OCI-LY7 (cell line): ENCODE data around the gene TSPAN31. TPM values are rescaled to one million over a fixed set of nuclear protein-coding genes. Genes with fewer than 3 reads are reported as not detected.

Source experiments
- BruUV-seq: library from RNA; stranded (reverse); fragments of 400-500 nt; replicated peaks from 2 replicates; lab custom pipeline; 2021; lab: Mats Ljungman, UMichigan
- CTCF ChIA-PET: fragments of 300-600 bp; sonication (Branson Sonifier 250); formaldehyde crosslinking; loops from one replicate; lab custom pipeline; 2022; ENCODE audit warnings: antibody characterized with exemption; ENCODE audit not compliant: unreplicated experiment; lab: Charles Lee
- POLR2A ChIA-PET: fragments of 300-600 bp; sonication (Branson Sonifier 250); formaldehyde crosslinking; loops from one replicate; lab custom pipeline; 2022; ENCODE audit warnings: antibody characterized with exemption; lab: Charles Lee
- DNase-seq: peaks from one replicate; pipeline ENCODE4 v3.0.0-alpha.2; 2015; ENCODE audit warnings: low spot score
- H2AFZ ChIP-seq: fragments of 200-600 bp; sonication (generic), shearing (Covaris generic); 2 replicates; pipeline ENCODE4 v1.6.1; 2014; ENCODE audit warnings: mild to moderate bottlenecking, antibody characterized with exemption, low read length, moderate library complexity
- H3K27ac ChIP-seq: fragments of 200-600 bp; sonication (generic); 2 replicates; pipeline ENCODE4 v1.5.1; 2014; ENCODE audit warnings: mixed run types, low read depth, mild to moderate bottlenecking, moderate library complexity, low read length, inconsistent platforms; ENCODE audit not compliant: poor library complexity, severe bottlenecking
- H3K36me3 ChIP-seq: fragments of 200-600 bp; sonication (generic); 2 replicates; pipeline ENCODE4 v1.6.1; 2014; ENCODE audit warnings: mild to moderate bottlenecking, antibody characterized with exemption, low read length, moderate library complexity, mixed read lengths; ENCODE audit not compliant: insufficient read depth
- H3K4me1 ChIP-seq: fragments of 200-600 bp; sonication (generic); 2 replicates; pipeline ENCODE4 v1.5.1; 2014; ENCODE audit warnings: mild to moderate bottlenecking, low read length; ENCODE audit not compliant: insufficient read depth, poor library complexity, severe bottlenecking
- H3K4me2 ChIP-seq: fragments of 200-600 bp; sonication (generic); 2 replicates; pipeline ENCODE4 v1.6.1; 2014; ENCODE audit warnings: mild to moderate bottlenecking, low read length
- H3K4me3 ChIP-seq: fragments of 200-600 bp; sonication (generic); 2 replicates; pipeline ENCODE4 v1.5.1; 2014; ENCODE audit warnings: mild to moderate bottlenecking, low read depth, low read length; ENCODE audit not compliant: poor library complexity, severe bottlenecking
- H3K79me2 ChIP-seq: fragments of 200-600 bp; sonication (generic); 2 replicates; pipeline ENCODE4 v1.6.1; 2016; ENCODE audit warnings: low read depth, mild to moderate bottlenecking, low read length, moderate library complexity, mixed read lengths; ENCODE audit not compliant: insufficient read depth
- H3K9me2 ChIP-seq: fragments of 200-600 bp; sonication (generic); 2 replicates; pipeline ENCODE4 v1.6.1; 2016; ENCODE audit warnings: mild to moderate bottlenecking, low read length, mixed read lengths; ENCODE audit not compliant: insufficient read depth
- H3K9me3 ChIP-seq: fragments of 200-600 bp; sonication (generic); 2 replicates; pipeline ENCODE4 v1.6.1; 2014; ENCODE audit warnings: mild to moderate bottlenecking, mixed run types, low read length, mixed read lengths
- H4K20me1 ChIP-seq: fragments of 200-600 bp; sonication (generic); 2 replicates; pipeline ENCODE4 v1.6.1; 2014; ENCODE audit warnings: mild to moderate bottlenecking, antibody characterized with exemption, low read length, moderate library complexity, mixed read lengths; ENCODE audit not compliant: insufficient read depth
- CTCF ChIP-seq: fragments of 200-600 bp; sonication (generic); conservative IDR thresholded peaks from 2 replicates; pipeline ENCODE4 v1.5.1; 2014; ENCODE audit warnings: mild to moderate bottlenecking, antibody characterized with exemption, low read length, moderate library complexity, mixed read lengths
- EZH2phosphoT487 ChIP-seq: fragments of 200-600 bp; sonication (generic); IDR thresholded peaks from 2 replicates; pipeline ENCODE4 v1.6.1; 2018; ENCODE audit warnings: low read depth, borderline replicate concordance, mild to moderate bottlenecking, mixed run types, antibody characterized with exemption, low read length, moderate library complexity, mixed read lengths
- intact Hi-C: fragments of 100-400 bp; cut with micrococcal nuclease; formaldehyde crosslinking; loops from one replicate; pipeline ENCODE4 v1.10.0; 2022; ENCODE audit not compliant: unreplicated experiment
- microRNA-seq: library from miRNA; unstranded; fragments of <30 nt; microRNA quantifications from one replicate; pipeline ENCODE4 v1.2.0, GENCODE V29; 2022; ENCODE audit warnings: borderline replicate concordance
- total RNA-seq, 2 experiments: library from RNA; depleted of rRNA in 1 of 2; stranded (reverse); fragments of >200 nt in 1 of 2; shearing (Covaris generic) in 1 of 2; gene quantifications; 2 replicates each; pipeline ENCODE4 v1.2.3, GENCODE V29; 2014 to 2022

The TSPAN31 gene
- total RNA-seq, 2 experiments from 2014 or later = 2.4 to 6.4 TPM

GRCh38 chr12:57796996-57797395 is 52.2 kb downstream of the TSPAN31 start:
- Histone ChIP-seq H3K36me3 (peaks cover 76% of the 10 kb centered on the region), H4K20me1 (no peaks in the 10 kb centered on the region), H3K9me3 (no peaks in the 10 kb centered on the region), H3K79me2 (no peaks in the 10 kb centered on the region), H3K4me2 (no peak overlapping the region), H3K4me1 (no peaks in the 10 kb centered on the region), H3K27ac (no peak overlapping the region), H3K9me2 (no peaks in the 10 kb centered on the region), H3K4me3 (no peak overlapping the region), H2AFZ (no peak overlapping the region)
- no peak for DNase-seq
- BruUV-seq = no TSS peak
- ChIA-PET POLR2A (no interaction called here), CTCF (no interaction called here)
- intact Hi-C loops = no loop called here
- TF ChIP-seq CTCF (no peak), EZH2phosphoT487 (no peak)

- H3K9me2 ChIP-seq = no peaks in the 10 kb centered on the region
- H3K27ac ChIP-seq = no peak overlapping the region
- no peaks in the 10 kb centered on the region for H3K9me3 ChIP-seq
- no peaks in the 10 kb centered on the region for H4K20me1 ChIP-seq
- intact Hi-C loops = no loop called here
- no peak overlapping the region for H3K4me3 ChIP-seq
- H3K79me2 ChIP-seq = no peaks in the 10 kb centered on the region
- no peak for TF ChIP-seq EZH2phosphoT487
- no peak for TF ChIP-seq CTCF
- H3K4me1 ChIP-seq = no peaks in the 10 kb centered on the region
- no peak for DNase-seq
- peaks cover 71% of the 10 kb centered on the region for H3K36me3 ChIP-seq
- no peak overlapping the region for H2AFZ ChIP-seq
- no TSS peak for BruUV-seq
- ChIA-PET CTCF (no interaction called here), POLR2A (interaction anchor here (0.7 kb wide), 1 partner anchor 17 kb away, joined by 3 read pairs; no protein-coding TSS in a partner anchor)
- H3K4me2 ChIP-seq = no peak overlapping the region
Observed at GRCh38 chr12:57797933-57798332, 53.1 kb downstream of the TSPAN31 start.

Small RNA genes lying within 50 kb of the gene (microRNA-seq; reads per million reads assigned to microRNA genes)
- not detected for gene MIR6759

Other genes with a start within 250 kb of the TSPAN31 start
- gene DDIT3, start 224.5 kb upstream of the TSPAN31 start, total RNA-seq (2014; rRNA removed; shearing (Covaris generic)) = 42.7 and 43.7 TPM in 2 replicates
- 32.3 and 34.5 TPM in 2 replicates for gene DDIT3, start 224.5 kb upstream of the TSPAN31 start, total RNA-seq (2022)
- gene MBD6, start 222.2 kb upstream of the TSPAN31 start, total RNA-seq (2014; rRNA removed; shearing (Covaris generic)) = 21.8 and 23.9 TPM in 2 replicates
- gene MBD6, start 222.2 kb upstream of the TSPAN31 start, total RNA-seq (2022) = 110 and 112 TPM in 2 replicates
- 61.8 and 68.4 TPM in 2 replicates for gene DCTN2, start 197.8 kb upstream of the TSPAN31 start, total RNA-seq (2014; rRNA removed; shearing (Covaris generic))
- gene DCTN2, start 197.8 kb upstream of the TSPAN31 start, total RNA-seq (2022) = 97.2 and 98.9 TPM in 2 replicates
- 0.09 and 0.10 TPM in 2 replicates for gene KIF5A, start 195.0 kb upstream of the TSPAN31 start, total RNA-seq (2014; rRNA removed; shearing (Covaris generic))
- 1.2 and 1.6 TPM in 2 replicates for gene KIF5A, start 195.0 kb upstream of the TSPAN31 start, total RNA-seq (2022)
- gene PIP4K2C, start 153.8 kb upstream of the TSPAN31 start, total RNA-seq (2014; rRNA removed; shearing (Covaris generic)) = 9.0 and 14.5 TPM in 2 replicates
- gene PIP4K2C, start 153.8 kb upstream of the TSPAN31 start, total RNA-seq (2022) = 14.8 and 15.9 TPM in 2 replicates
- not detected in 2 replicates for gene DTX3, start 140.2 kb upstream of the TSPAN31 start, total RNA-seq (2014; rRNA removed; shearing (Covaris generic))
- 0.11 TPM in 1 of 2 replicates, not detected in the other for gene DTX3, start 140.2 kb upstream of the TSPAN31 start, total RNA-seq (2022)
- not detected in 2 replicates for gene ARHGEF25, start 133.6 kb upstream of the TSPAN31 start, total RNA-seq (2014; rRNA removed; shearing (Covaris generic))
- not detected in 2 replicates for gene ARHGEF25, start 133.6 kb upstream of the TSPAN31 start, total RNA-seq (2022)
- gene B4GALNT1, start 111.8 kb upstream of the TSPAN31 start, total RNA-seq (2014; rRNA removed; shearing (Covaris generic)) = 1.1 and 1.2 TPM in 2 replicates
- gene B4GALNT1, start 111.8 kb upstream of the TSPAN31 start, total RNA-seq (2022) = 3.1 and 3.8 TPM in 2 replicates
- 82.6 and 104 TPM in 2 replicates for gene OS9, start 50.9 kb upstream of the TSPAN31 start, total RNA-seq (2014; rRNA removed; shearing (Covaris generic))
- 109 and 112 TPM in 2 replicates for gene OS9, start 50.9 kb upstream of the TSPAN31 start, total RNA-seq (2022)
- 10.7 and 14.8 TPM in 2 replicates for gene AGAP2, start 6.3 kb upstream of the TSPAN31 start, total RNA-seq (2014; rRNA removed; shearing (Covaris generic))
- gene AGAP2, start 6.3 kb upstream of the TSPAN31 start, total RNA-seq (2022) = 26.5 and 28.8 TPM in 2 replicates
- 272 and 280 TPM in 2 replicates for gene CDK4, start 7.3 kb downstream of the TSPAN31 start, total RNA-seq (2014; rRNA removed; shearing (Covaris generic))
- gene CDK4, start 7.3 kb downstream of the TSPAN31 start, total RNA-seq (2022) = 172 and 192 TPM in 2 replicates
- gene MARCHF9, start 10.1 kb downstream of the TSPAN31 start, total RNA-seq (2014; rRNA removed; shearing (Covaris generic)) = 29.3 and 29.4 TPM in 2 replicates
- gene MARCHF9, start 10.1 kb downstream of the TSPAN31 start, total RNA-seq (2022) = 46.2 and 47.7 TPM in 2 replicates
- gene CYP27B1, start 22.0 kb downstream of the TSPAN31 start, total RNA-seq (2014; rRNA removed; shearing (Covaris generic)) = 6.5 and 7.1 TPM in 2 replicates
- 6.6 and 6.9 TPM in 2 replicates for gene CYP27B1, start 22.0 kb downstream of the TSPAN31 start, total RNA-seq (2022)
- gene METTL1, start 27.1 kb downstream of the TSPAN31 start, total RNA-seq (2014; rRNA removed; shearing (Covaris generic)) = 12.5 and 22.2 TPM in 2 replicates
- 23.6 and 27.0 TPM in 2 replicates for gene METTL1, start 27.1 kb downstream of the TSPAN31 start, total RNA-seq (2022)
- 3.4 and 5.3 TPM in 2 replicates for gene EEF1AKMT3, start 27.6 kb downstream of the TSPAN31 start, total RNA-seq (2014; rRNA removed; shearing (Covaris generic))
- 6.3 TPM in 2 replicates for gene EEF1AKMT3, start 27.6 kb downstream of the TSPAN31 start, total RNA-seq (2022)
- gene TSFM, start 37.7 kb downstream of the TSPAN31 start, total RNA-seq (2014; rRNA removed; shearing (Covaris generic)) = 35.2 and 49.8 TPM in 2 replicates
- gene TSFM, start 37.7 kb downstream of the TSPAN31 start, total RNA-seq (2022) = 38.5 and 49.8 TPM in 2 replicates
- gene AVIL, start 73.7 kb downstream of the TSPAN31 start, total RNA-seq (2014; rRNA removed; shearing (Covaris generic)) = 0.23 and 1.2 TPM in 2 replicates
- gene AVIL, start 73.7 kb downstream of the TSPAN31 start, total RNA-seq (2022) = 1.6 and 2.6 TPM in 2 replicates
- 38.8 and 44.2 TPM in 2 replicates for gene CTDSP2, start 101.7 kb downstream of the TSPAN31 start, total RNA-seq (2014; rRNA removed; shearing (Covaris generic))
- gene CTDSP2, start 101.7 kb downstream of the TSPAN31 start, total RNA-seq (2022) = 118 and 145 TPM in 2 replicates
- 42.9 and 51.3 TPM in 2 replicates for gene ATP23, start 196.5 kb downstream of the TSPAN31 start, total RNA-seq (2014; rRNA removed; shearing (Covaris generic))
- gene ATP23, start 196.5 kb downstream of the TSPAN31 start, total RNA-seq (2022) = 27.5 and 31.7 TPM in 2 replicates